ENCODE measurements around the gene B3GNT8. TPM values are rescaled to one million over a fixed set of nuclear protein-coding genes. Genes with fewer than 3 reads are reported as not detected.

B3GNT8 gene
- total and polyA plus RNA-seq, 2 of the 8 experiments (the other 6 are each of a cell fraction or from before 2014, with no cell fraction given) = 0.67 to 0.86 TPM

- CTCF ChIA-PET (ENCODE audit: partially characterized antibody) = interaction anchor here (1.4 to 2.2 kb wide), 3 partner anchors 14 to 73 kb away, joined by 3 to 4 read pairs (median 3); no protein-coding TSS in a partner anchor
- Histone ChIP-seq H2BK5ac (ENCODE audit: low read depth, low read length) (no peak overlapping the region), H4K5ac (ENCODE audit: insufficient read length, low read depth, low read length) (no peak overlapping the region)
- TF ChIP-seq CBX8 (IDR thresholded peaks at IDR 0.05; ENCODE audit: borderline replicate concordance, low read depth, low read length) (no peak), RNF2 (IDR thresholded peaks at IDR 0.05; ENCODE audit: borderline replicate concordance, low read depth, low read length, missing control alignments, poor library complexity, severe bottlenecking) (no peak)
Observed at GRCh38 chr19:41395355-41395754, 31.8 kb downstream of the B3GNT8 start.

More at GRCh38 chr19:41395355-41395754, 31.8 kb downstream of the B3GNT8 start:
- Histone ChIP-seq H4K8ac (ENCODE audit: extremely low read depth, insufficient read depth, low read length) (no peak overlapping the region), H3K4ac (replicated peaks; ENCODE audit: insufficient read length, low read depth, low read length) (no peak overlapping the region), H3K18ac (ENCODE audit: extremely low read depth, low read length) (no peak overlapping the region), H3K79me1 (ENCODE audit: low read depth, low read length) (peaks cover 10% of the 10 kb centered on the region; the same call in 1 of the 2 replicates), H3K4me1 (replicated peaks in 1 of 4; ENCODE audit: control insufficient read depth in 3 of 4, insufficient read depth in 4 of 4, low read length in 3 of 4) (peaks cover 0 to 5% (median 0%) of the 10 kb centered on the region in 4 experiments; a peak in 5 of 7 replicates), H3K4me2 (ENCODE audit: insufficient read depth in 1 of 2, low read depth in 2 of 2, low read length in 2 of 2) (no peak overlapping the region; a peak in 1 of 4 replicates), H3K23ac (ENCODE audit: insufficient read length) (no peak overlapping the region), H3K56ac (replicated peaks; ENCODE audit: insufficient read length, low read depth, low read length) (no peak overlapping the region), H3K9me3 (ENCODE audit: insufficient read depth in 2 of 2, low read depth in 1 of 2, low read length in 1 of 2) (no peaks in the 10 kb centered on the region), H4K91ac (replicated peaks; ENCODE audit: insufficient read length, low read length) (no peak overlapping the region), H2AK5ac (ENCODE audit: low read depth, low read length) (no peak overlapping the region), H2AFZ (ENCODE audit: low read length) (no peak overlapping the region), H2BK15ac (ENCODE audit: low read length) (no peak overlapping the region), H2BK12ac (ENCODE audit: low read depth, low read length) (no peak overlapping the region), H3K79me2 (ENCODE audit: control insufficient read depth in 1 of 2, insufficient read depth in 2 of 2, low read length in 2 of 2) (peaks cover 0 to 33% of the 10 kb centered on the region in 2 experiments; a peak in 2 of 4 replicates), H3K9ac (replicated peaks in 1 of 4; ENCODE audit: extremely low read depth in 1 of 4, low read depth in 3 of 4, low read length in 3 of 4) (no peak overlapping the region), H3K27me3 (replicated peaks in 1 of 4; ENCODE audit: control insufficient read depth in 3 of 4, extremely low read depth in 1 of 4, insufficient read depth in 3 of 4, low read length in 3 of 4) (no peaks in the 10 kb centered on the region), H4K20me1 (replicated peaks in 1 of 2; ENCODE audit: control insufficient read depth in 1 of 2, insufficient read depth in 2 of 2, low read length in 2 of 2) (peaks cover 0 to 2% of the 10 kb centered on the region in 2 experiments), H3K23me2 (ENCODE audit: low read depth, low read length) (peaks cover 4% of the 10 kb centered on the region), H3K4me3 (ENCODE audit: extremely low read depth in 1 of 4, insufficient read depth in 2 of 4, low read depth in 3 of 4, low read length in 4 of 4) (no peak overlapping the region), H3K27ac (ENCODE audit: low read depth, low read length) (no peak overlapping the region), H2BK120ac (replicated peaks; ENCODE audit: low read depth, low read length) (no peak overlapping the region), H3K14ac (ENCODE audit: insufficient read length) (no peak overlapping the region), H3K36me3 (ENCODE audit: control insufficient read depth in 2 of 4, insufficient read depth in 4 of 4, low read length in 3 of 4) (peaks cover 4 to 16% (median 11%) of the 10 kb centered on the region in 4 experiments; a peak in 6 of 8 replicates), H2BK20ac (ENCODE audit: low read length) (no peak overlapping the region)
- POLR2A ChIA-PET (ENCODE audit: partially characterized antibody) = interaction anchor here (0.7 to 2.5 kb wide), 4 partner anchors 9 to 44 kb away, joined by 3 to 9 read pairs (median 3); partner anchors contain the start of gene DMAC2
- WGBS, 2 experiments (ENCODE audit: extremely low coverage in 1 of 2, insufficient coverage in 1 of 2, insufficient read length in 1 of 2, insufficient replicate concordance in 2 of 2, low coverage in 1 of 2, low lambda C conversion rate in 2 of 2, missing lambda C conversion rate in 1 of 2) = 77% methylated on average over 6 of the region's 6 CpGs; no CpG with 5 or more reads in 1 of the 2 experiments
- DNase-seq (ENCODE audit: low read depth in 1 of 2, low spot score in 2 of 2) (no peak), FAIRE-seq (no peak)

Data from H1 (cell line).